ENCODE data around the gene ATP4B. TPM values are rescaled to one million over a fixed set of nuclear protein-coding genes. Genes with fewer than 3 reads are reported as not detected.

The ATP4B gene
- total and polyA plus RNA-seq, 2 experiments from 2014 or later, result 16.2 to 30.8 TPM

DNA sequence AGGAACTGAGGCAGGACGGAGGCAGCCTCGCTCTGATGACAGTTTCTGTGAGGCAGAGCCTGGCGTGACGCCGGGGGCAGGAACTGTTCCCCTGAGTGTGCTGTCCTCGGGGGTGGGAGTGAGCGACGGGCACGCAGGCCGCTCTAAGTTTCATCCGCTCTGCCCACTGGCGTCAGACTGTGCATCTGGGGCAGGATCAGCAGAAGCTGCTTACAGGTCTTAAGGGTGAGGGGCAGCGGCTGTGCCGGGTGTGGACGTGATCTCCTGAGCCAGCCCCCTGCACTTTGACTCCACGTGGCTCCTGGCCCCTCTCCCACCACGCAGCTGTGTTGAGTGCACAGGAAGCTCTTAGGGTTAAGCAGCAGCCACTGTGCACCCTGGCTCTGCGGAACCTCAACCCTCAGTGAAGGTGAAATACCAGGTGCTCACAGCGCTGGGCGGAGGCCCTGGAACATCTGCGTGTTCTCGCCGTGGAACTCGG, 10.5 kb upstream of the ATP4B start:
- no peak for DNase-seq (ENCODE audit: low spot score)
- Histone ChIP-seq H3K4me1 (ENCODE audit: insufficient read depth) (peaks cover 4% of the 10 kb centered on the region), H3K36me3 (replicated peaks; ENCODE audit: insufficient read depth, low read depth) (no peaks in the 10 kb centered on the region), H3K79me2 (no peaks in the 10 kb centered on the region), H3K4me3 (no peak overlapping the region), H3K27me3 (no peaks in the 10 kb centered on the region), H3K4me2 (no peak overlapping the region), H4K20me1 (ENCODE audit: insufficient read depth, poor library complexity, severe bottlenecking) (no peaks in the 10 kb centered on the region), H3K9me2 (replicated peaks; ENCODE audit: insufficient read depth) (no peaks in the 10 kb centered on the region), H2AFZ (no peak overlapping the region), H3K27ac (no peak overlapping the region), H3K9me3 (ENCODE audit: low read depth) (no peaks in the 10 kb centered on the region)
- TF ChIP-seq CTCF (IDR thresholded peaks at IDR 0.05; ENCODE audit: poor library complexity), result no peak
- TF ChIP-seq EZH2phosphoT487 (IDR thresholded peaks at IDR 0.05; ENCODE audit: low read depth, severe bottlenecking, unreplicated experiment), result no peak
- TF ChIP-seq EZH2 (IDR thresholded peaks at IDR 0.05; ENCODE audit: borderline replicate concordance), result no peak
- WGBS (ENCODE audit: low lambda C conversion rate, missing lambda C conversion rate), result 93% methylated on average over 24 of the region's 24 CpGs

DNA sequence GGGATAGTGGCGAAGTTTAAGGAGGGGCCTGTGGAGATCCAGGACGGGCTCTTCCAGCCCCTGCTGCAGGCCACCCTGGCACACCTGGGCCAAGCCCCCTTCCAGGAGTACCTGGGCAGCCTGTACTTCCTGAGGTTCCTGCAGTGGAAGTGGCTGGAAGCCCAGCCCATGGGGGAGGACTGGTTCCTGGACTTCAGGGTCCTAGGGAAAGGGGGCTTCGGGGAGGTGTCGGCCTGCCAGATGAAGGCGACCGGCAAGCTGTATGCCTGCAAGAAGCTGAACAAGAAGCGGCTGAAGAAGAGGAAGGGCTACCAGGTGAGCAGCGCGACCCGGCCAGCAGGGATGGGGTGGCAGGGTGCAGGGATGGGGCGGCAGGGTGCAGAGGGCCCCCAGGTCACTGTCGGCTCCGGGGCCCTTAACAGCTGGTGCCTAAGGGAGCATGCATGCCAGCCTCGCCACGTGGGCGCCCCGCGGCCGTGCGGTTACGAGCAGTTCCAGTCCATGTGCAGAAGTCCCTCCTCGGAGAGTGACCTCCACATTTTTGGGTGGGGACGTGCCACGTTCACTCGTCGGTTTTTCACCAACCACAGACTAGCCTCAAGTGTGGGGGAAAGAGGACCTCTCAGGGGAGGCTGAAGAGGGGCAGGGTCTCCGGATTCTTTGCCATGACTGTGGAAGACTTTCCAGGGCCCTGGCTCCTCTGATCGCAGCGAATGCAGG, 9.9 kb upstream of the ATP4B start:
- no peaks in the 10 kb centered on the region for H4K20me1 ChIP-seq (ENCODE audit: insufficient read depth, poor library complexity, severe bottlenecking)
- TF ChIP-seq EZH2phosphoT487 (IDR thresholded peaks at IDR 0.05; ENCODE audit: low read depth, severe bottlenecking, unreplicated experiment) (no peak), EZH2 (IDR thresholded peaks at IDR 0.05; ENCODE audit: borderline replicate concordance) (no peak), CTCF (IDR thresholded peaks at IDR 0.05; ENCODE audit: poor library complexity) (no peak)
- no peaks in the 10 kb centered on the region for H3K36me3 ChIP-seq (replicated peaks; ENCODE audit: insufficient read depth, low read depth)
- 96% methylated on average over 28 of the region's 29 CpGs for WGBS (ENCODE audit: low lambda C conversion rate, missing lambda C conversion rate)
- H3K4me3 ChIP-seq, result no peak overlapping the region
- no peaks in the 10 kb centered on the region for H3K9me2 ChIP-seq (replicated peaks; ENCODE audit: insufficient read depth)
- no peak overlapping the region for H3K27ac ChIP-seq
- H3K9me3 ChIP-seq (ENCODE audit: low read depth), result no peaks in the 10 kb centered on the region
- H3K4me1 ChIP-seq (ENCODE audit: insufficient read depth), result peaks cover 4% of the 10 kb centered on the region
- DNase-seq (ENCODE audit: low spot score), result no peak
- no peak overlapping the region for H3K4me2 ChIP-seq
- no peak overlapping the region for H2AFZ ChIP-seq
- no peaks in the 10 kb centered on the region for H3K27me3 ChIP-seq
- H3K79me2 ChIP-seq, result no peaks in the 10 kb centered on the region

- H3K36me3 ChIP-seq (replicated peaks; ENCODE audit: insufficient read depth, low read depth), result no peaks in the 10 kb centered on the region
- H3K9me3 ChIP-seq (ENCODE audit: low read depth), result no peaks in the 10 kb centered on the region
- no peak within 1 kb of the TSS for H3K4me3 ChIP-seq
- no peaks in the 10 kb centered on the region for H3K9me2 ChIP-seq (replicated peaks; ENCODE audit: insufficient read depth)
- peaks cover 4% of the 10 kb centered on the region for H3K4me1 ChIP-seq (ENCODE audit: insufficient read depth)
- no peak within 1 kb of the TSS for H3K27ac ChIP-seq
- WGBS (ENCODE audit: low lambda C conversion rate, missing lambda C conversion rate), result 81% methylated on average over 32 of the region's 32 CpGs
- no peak for TF ChIP-seq EZH2 (IDR thresholded peaks at IDR 0.05; ENCODE audit: borderline replicate concordance)
- no peak for TF ChIP-seq CTCF (IDR thresholded peaks at IDR 0.05; ENCODE audit: poor library complexity)
- TF ChIP-seq EZH2phosphoT487 (IDR thresholded peaks at IDR 0.05; ENCODE audit: low read depth, severe bottlenecking, unreplicated experiment), result no peak
- H3K4me2 ChIP-seq, result no peak within 1 kb of the TSS
- no peak for DNase-seq (ENCODE audit: low spot score)
- no peaks in the 10 kb centered on the region for H4K20me1 ChIP-seq (ENCODE audit: insufficient read depth, poor library complexity, severe bottlenecking)
- H2AFZ ChIP-seq, result no peak within 1 kb of the TSS
- H3K79me2 ChIP-seq, result no peaks in the 10 kb centered on the region
- H3K27me3 ChIP-seq, result no peaks in the 10 kb centered on the region
These were observed 9.1 kb upstream of the ATP4B start, which contains the start of gene GRK1 for GRCh38 chr13:113666951-113667701. GRK1 (plus strand) TSS chr13:113667219; CDS start chr13:113667387, 168 bp downstream.
